Limb (tissue), 2 donors: ENCODE measurements around the gene MAPK8.
A peak's percentile ranks its signal among the peaks of the same experiment; 100 is the strongest.
"Not testable (repeated sequence)": the region's sequence is repeated elsewhere in the genome, so short reads cannot be mapped to it uniquely, and the experiment has no call there.

Experiments
- DNase-seq, 2 donors: peaks; one replicate each; pipeline ENCODE4 v3.0.0-alpha.2; 2016; ENCODE audit errors: extremely low spot score in 2 of 2

The MAPK8 gene

GRCh38 chr10:48306265-48306869, at the start of gene MAPK8:
TSS of gene MAPK8 (plus strand) at chr10:48306677. CDS start at chr10:48401661, 94,984 bp downstream.
- peak; percentile 87 to 91 for DNase-seq

DNA sequence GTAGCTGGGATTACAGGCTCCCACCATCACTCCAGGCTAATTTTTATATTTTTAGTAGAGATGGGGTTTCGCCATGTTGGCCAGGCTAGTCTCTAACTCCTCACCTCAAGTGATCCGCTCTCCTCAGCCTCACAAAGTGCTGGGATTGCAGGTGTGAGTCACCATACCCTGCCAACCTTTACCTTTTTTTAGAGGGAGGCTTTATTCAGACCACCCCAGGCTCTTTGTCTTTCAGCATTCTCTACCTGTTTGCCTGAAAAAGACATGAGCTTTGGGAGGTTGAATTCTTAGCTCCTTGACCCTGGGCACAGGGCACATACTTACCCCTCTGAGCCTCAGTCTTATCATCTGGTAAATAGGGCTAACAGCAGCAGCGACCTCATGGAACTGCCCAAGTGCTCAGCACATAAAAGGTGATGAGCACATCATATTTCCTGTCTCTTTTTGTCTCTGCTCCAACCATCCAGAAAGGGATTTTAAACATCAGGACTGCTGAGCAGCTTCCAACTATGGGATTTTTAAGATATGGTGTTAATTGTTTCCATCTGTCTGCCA, 49.0 kb upstream of the MAPK8 start:
- no peak for DNase-seq

DNA sequence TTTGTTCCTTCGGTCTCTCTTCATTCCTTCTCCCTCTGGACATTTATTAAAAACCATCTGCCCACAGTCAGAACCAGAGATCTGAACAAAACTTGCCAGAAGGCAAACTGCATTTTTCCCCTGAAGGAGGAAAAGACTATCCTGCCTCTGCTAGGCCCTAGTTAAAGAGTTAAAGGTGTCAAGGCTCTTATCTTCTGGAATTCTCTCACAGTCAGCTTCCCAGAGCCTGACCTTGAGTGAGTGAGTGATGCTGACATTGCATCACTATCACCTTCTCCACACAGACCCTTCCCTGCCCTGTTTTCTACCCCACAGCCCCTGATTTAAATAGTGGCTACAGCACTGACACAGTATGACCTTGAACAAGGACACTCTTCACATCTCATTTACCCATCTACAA, 48.4 kb upstream of the MAPK8 start:
- no peak for DNase-seq

GRCh38 chr10:48266528-48266927, 39.9 kb upstream of the MAPK8 start:
- no peak for DNase-seq

GRCh38 chr10:48271047-48271730, 35.3 kb upstream of the MAPK8 start:
- DNase-seq: no peak

GRCh38 chr10:48272682-48273081, 33.8 kb upstream of the MAPK8 start:
- no peak for DNase-seq

DNA sequence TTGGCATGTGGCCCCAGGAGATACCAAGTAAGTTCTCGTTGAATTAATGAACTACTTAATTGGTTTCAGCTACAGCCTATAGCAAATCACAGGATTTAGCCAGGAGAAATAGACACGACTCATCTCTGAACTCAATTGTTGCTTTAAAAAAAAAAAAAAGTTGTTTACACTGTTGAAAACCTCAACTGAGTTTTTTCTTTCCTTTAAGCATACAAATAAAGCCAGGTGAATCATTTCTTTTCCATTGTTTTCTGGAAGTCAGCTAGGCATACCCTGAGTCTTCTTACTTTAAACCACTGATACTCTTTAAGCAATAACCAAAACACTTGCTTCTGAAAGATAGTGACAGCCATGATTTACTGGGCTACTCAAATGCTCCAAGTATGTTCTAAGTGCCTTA, 32.7 kb upstream of the MAPK8 start:
- no peak for DNase-seq

GRCh38 chr10:48274636-48275035, 31.8 kb upstream of the MAPK8 start, which contains the start of gene FRMPD2:
TSS of gene FRMPD2 (minus strand) at chr10:48274696. CDS start at chr10:48274567, 129 bp downstream.
- no peak for DNase-seq

GRCh38 chr10:48277093-48277492, 29.4 kb upstream of the MAPK8 start:
- DNase-seq: no peak

DNA sequence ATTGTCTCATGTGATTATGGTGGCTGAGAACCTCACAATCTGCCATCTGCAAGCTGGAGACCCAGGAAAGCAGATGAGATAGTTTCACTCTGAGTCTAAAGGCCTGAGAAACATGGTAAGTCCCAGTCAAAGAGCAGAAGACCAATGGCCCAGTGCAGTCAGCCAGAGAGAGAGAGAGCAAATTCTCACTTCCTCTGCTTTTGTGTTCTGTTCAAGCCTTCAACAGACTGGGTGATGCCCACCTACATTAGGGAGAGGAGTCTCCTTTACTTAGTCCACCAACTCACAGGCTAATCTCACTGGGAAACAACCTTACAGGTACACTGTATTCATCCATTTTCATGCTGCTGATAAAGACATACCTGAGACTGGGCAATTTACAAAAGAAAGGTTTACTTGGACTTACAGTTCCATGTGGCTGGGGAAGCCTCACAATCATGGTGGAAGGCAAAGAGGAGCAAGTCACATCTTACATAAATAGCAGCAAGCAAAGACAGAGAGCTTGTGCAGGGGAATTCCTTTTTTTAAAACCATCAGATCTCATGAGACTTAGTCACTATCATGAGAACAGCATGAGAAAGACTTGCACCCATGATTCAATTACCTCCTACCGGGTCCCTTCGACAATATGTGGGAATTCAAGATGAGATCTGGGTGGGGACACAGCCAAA, 27.3 kb upstream of the MAPK8 start:
- no peak for DNase-seq

- not testable (repeated sequence) for DNase-seq
Measured at GRCh38 chr10:48281697-48282096, 24.8 kb upstream of the MAPK8 start.

- no peak for DNase-seq
Measured at GRCh38 chr10:48282829-48283228, 23.6 kb upstream of the MAPK8 start.

DNA sequence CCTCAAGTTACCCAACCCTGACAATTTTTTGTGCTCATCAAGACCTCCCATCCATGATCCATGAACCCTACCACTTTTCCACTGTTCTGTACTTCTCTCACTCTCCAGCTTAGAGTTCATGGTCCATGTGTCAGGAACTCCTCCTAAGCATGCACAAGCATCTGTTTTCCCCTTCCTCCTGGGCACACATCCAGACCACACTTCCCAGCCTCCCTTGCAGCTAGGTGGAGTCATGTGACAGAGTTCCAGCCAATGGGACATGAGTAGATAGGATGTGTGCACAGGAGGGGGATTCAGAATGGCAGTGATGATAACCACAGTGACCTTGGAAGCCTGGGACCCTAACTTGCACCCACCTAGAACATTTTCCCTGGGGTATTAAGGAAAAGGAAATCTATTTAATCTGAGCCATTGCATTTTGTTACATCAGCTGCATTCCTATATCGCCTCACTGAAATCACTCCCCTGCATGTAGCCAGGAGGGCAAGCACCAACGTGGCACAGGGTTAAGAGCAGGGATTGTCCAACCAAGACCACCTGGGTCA, 22.4 kb upstream of the MAPK8 start:
- DNase-seq: no peak

DNA sequence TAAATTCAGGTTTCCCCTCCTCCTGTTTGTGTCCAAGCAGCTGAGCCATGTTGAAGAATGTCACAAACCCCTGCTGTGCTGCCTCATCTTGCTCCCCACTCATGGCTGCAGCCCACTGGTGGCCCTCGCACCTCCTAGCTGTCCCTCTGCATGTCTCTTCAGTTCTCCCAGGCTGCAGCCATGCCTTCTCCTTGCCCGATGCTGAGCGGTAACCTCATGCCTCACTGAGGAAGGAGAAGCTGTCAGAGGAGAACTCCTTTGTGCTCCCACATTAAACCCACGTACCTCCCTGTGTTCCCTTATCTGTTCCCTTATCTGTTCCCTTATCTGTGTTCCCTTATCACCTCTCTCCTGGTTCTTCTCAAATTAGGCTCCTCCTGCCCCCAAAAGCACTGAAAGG, 21.7 kb upstream of the MAPK8 start:
- DNase-seq: no peak

DNA sequence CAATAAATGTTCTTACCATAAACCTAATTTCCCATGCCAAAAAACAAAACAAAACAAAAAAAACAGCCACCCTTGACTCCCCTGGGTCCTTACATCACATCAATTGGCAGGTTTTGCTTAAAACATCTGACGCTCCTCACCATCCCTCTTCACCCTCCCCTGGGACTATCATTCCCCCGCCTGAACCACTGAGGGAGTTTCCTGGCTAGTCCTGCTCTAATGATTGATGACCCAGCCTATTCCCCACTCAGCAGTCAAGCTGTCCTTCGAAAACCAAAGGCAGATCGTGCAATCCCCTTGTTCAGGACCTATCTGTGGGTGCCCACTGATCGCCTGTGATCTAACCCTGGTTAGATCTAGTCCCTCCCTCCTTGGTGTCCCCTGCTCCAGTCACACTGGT, 20.8 kb upstream of the MAPK8 start:
- no peak for DNase-seq

DNA sequence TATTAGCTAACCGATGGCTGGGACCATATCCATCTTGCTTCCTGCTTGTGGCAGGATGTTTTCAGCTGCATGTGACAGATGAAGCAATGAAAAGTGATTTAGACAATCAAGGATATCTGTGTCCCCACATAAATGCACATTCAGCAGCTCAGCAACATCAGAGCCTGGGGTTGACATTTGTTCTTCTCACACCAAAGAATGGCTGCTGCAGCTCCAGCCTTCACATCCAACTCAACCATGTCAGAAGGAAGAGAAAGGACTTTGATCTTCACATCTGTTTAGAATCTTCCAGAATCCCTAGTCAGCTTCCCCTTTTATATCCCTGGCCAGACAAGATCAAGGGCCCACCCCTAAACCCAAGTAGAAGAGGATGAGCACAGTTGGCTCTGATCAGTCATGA, 20.1 kb upstream of the MAPK8 start:
- DNase-seq: no peak

- DNase-seq: peak in 1 of 2 donors; percentile 52
Measured at GRCh38 chr10:48287417-48288391, 18.8 kb upstream of the MAPK8 start.

- no peak for DNase-seq
Measured at GRCh38 chr10:48288661-48289060, 17.8 kb upstream of the MAPK8 start.

- peak; percentile 38 to 78 for DNase-seq
Measured at GRCh38 chr10:48289501-48290238, 16.8 kb upstream of the MAPK8 start.

GRCh38 chr10:48290286-48290685, 16.2 kb upstream of the MAPK8 start:
- DNase-seq: no peak
